Sigmoid colon (tissue), 4 donors: ENCODE data around the gene PRKCA.

Experiments used
- CTCF ChIP-seq, 4 experiments: fragments of 450-650 bp in 3 of 4; fragments of 200-600 bp in 1 of 4; IDR thresholded peaks; one replicate each; pipeline ENCODE4 v1.5.1; 2016 to 2019; ENCODE audit warnings: antibody characterized with exemption in 4 of 4, mild to moderate bottlenecking in 3 of 4, moderate library complexity in 2 of 4
- POLR2A ChIP-seq, 2 donors: fragments of 450-650 bp; IDR thresholded peaks; one replicate each; pipeline ENCODE4 v1.6.1; 2016; ENCODE audit warnings: antibody characterized with exemption in 2 of 2, mild to moderate bottlenecking in 2 of 2, moderate library complexity in 2 of 2
- POLR2AphosphoS5 ChIP-seq, 4 donors: sonication (generic); formaldehyde crosslinking; IDR thresholded peaks; one replicate each; pipeline ENCODE4 v1.6.1; 2017; ENCODE audit warnings: antibody characterized with exemption in 4 of 4

GRCh38 chr17:66637491-66637890 lies 335.1 kb downstream of the PRKCA start:
- TF ChIP-seq CTCF (IDR thresholded peaks at IDR 0.05): no peak
- TF ChIP-seq POLR2AphosphoS5 (IDR thresholded peaks at IDR 0.05): no peak
- TF ChIP-seq POLR2A (IDR thresholded peaks at IDR 0.05): no peak
